ENCODE measurements around the gene MEDAG.

Gene MEDAG

DNA sequence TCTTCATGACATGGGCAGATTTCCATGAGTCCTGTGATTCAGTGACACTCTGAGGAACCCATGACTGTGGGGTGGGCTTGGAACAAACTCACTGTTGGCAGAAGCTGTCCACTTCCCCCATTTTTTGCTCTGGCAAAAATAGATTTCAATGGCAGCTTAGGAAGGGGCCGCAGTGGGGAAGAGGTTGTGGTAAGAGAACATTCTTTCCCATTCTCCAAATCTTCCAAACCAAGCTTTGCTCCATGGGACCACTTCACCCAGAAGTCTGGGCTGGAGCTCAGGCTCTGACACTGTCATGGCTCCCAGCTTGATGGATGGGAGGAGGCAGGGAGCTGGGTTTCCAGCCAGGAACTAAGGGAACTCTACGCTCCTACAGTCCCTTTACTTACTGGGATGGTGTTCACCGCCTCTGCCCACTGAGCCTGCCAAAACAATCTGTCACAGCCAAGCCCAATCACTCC lies 24.9 kb upstream of the MEDAG start:
- H3K4me3 ChIP-seq (ENCODE audit: low read depth, low read length) = no peak overlapping the region
- no peaks in the 10 kb centered on the region for H3K4me1 ChIP-seq (ENCODE audit: control insufficient read depth, insufficient read depth, low read length)
- H3K9me3 ChIP-seq (ENCODE audit: control insufficient read depth, insufficient read depth, low read depth, low read length) = no peaks in the 10 kb centered on the region
- no peak for TF ChIP-seq ZFP3 (tag by site-specific recombination; IDR thresholded peaks at IDR 0.05; ENCODE audit: low read depth)
- ChIA-PET POLR2A (no interaction called here), CTCF (no interaction called here)
- no peak overlapping the region for H3K27ac ChIP-seq (ENCODE audit: extremely low read depth, low read depth, low read length)
- no peaks in the 10 kb centered on the region for H3K36me3 ChIP-seq (ENCODE audit: control insufficient read depth in 2 of 2, insufficient read depth in 1 of 2, low read length in 2 of 2)

DNA sequence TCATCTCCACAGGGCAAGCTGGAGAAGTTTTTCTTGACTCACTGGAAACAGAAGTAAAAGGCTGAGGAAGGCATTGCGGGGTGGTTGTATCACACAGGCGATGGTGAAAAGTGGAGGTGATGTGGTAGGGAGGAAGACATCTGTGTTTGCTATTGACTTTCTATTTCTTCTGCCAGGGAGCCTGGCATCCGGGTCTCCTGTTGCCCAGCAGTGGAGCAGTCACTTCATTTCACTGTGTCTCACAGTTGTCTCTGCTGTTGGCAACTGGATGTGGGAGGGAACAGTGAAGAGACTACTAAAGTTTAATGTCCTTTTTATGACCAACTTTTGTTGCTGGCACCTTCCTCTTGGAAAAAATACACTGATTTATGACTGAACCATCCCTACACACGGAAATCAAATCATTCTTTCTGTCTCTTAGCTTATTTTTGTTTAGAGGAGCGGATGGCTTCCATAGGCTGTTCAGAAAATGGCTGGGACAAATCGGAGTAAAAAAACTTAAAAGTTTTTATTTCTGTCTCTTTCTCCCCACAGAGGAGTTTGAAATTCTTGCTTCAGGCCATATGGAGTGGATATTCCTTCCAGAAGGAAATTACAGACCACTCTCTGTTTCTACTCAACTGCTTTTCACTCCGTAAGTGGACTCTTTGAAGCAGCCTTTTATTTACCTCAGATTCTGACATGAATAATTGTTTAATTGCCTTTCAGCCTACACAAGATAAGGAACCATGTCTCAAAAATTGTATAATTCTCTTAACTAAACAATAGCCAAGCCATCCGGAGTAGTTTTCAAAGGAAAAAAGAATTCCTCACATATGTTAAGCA lies 23.8 kb upstream of the MEDAG start:
- TF ChIP-seq ZNF416 (tag by site-specific recombination; IDR thresholded peaks at IDR 0.05) = no peak
- no peak for TF ChIP-seq ZNF335 (tag by site-specific recombination; conservative IDR thresholded peaks at IDR 0.05)
- no peak for TF ChIP-seq ZNF24 (tag by site-specific recombination; IDR thresholded peaks at IDR 0.05)
- TF ChIP-seq HOXA7 (CRISPR knock-in tag; IDR thresholded peaks at IDR 0.05; ENCODE audit: borderline replicate concordance) = no peak
- no peak for TF ChIP-seq ZNF792 (tag by site-specific recombination; IDR thresholded peaks at IDR 0.05)
- no peak for TF ChIP-seq ZNF202 (tag by site-specific recombination; IDR thresholded peaks at IDR 0.05; ENCODE audit: borderline replicate concordance)
- no peak for TF ChIP-seq ZNF843 (tag by site-specific recombination; IDR thresholded peaks at IDR 0.05)
- no peak for TF ChIP-seq ZNF132 (tag by site-specific recombination; IDR thresholded peaks at IDR 0.05; ENCODE audit: borderline replicate concordance)
- no peak for TF ChIP-seq ZNF629 (tag by site-specific recombination; IDR thresholded peaks at IDR 0.05)
- TF ChIP-seq, protein P1, sequence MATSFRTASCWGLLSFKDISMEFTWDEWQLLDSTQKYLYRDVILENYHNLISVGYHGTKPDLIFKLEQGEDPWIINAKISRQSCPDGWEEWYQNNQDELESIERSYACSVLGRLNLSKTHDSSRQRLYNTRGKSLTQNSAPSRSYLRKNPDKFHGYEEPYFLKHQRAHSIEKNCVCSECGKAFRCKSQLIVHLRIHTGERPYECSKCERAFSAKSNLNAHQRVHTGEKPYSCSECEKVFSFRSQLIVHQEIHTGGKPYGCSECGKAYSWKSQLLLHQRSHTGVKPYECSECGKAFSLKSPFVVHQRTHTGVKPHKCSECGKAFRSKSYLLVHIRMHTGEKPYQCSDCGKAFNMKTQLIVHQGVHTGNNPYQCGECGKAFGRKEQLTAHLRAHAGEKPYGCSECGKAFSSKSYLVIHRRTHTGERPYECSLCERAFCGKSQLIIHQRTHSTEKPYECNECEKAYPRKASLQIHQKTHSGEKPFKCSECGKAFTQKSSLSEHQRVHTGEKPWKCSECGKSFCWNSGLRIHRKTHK (tag by site-specific recombination; IDR thresholded peaks at IDR 0.05) = no peak
- TF ChIP-seq MYNN (tag by site-specific recombination; IDR thresholded peaks at IDR 0.05; ENCODE audit: borderline replicate concordance) = no peak
- TF ChIP-seq ZNF274 (IDR thresholded peaks at IDR 0.05; ENCODE audit: low read length) = no peak
- TF ChIP-seq ZNF274 (tag by site-specific recombination; IDR thresholded peaks at IDR 0.05; ENCODE audit: borderline replicate concordance) = no peak
- TF ChIP-seq, protein P2, sequence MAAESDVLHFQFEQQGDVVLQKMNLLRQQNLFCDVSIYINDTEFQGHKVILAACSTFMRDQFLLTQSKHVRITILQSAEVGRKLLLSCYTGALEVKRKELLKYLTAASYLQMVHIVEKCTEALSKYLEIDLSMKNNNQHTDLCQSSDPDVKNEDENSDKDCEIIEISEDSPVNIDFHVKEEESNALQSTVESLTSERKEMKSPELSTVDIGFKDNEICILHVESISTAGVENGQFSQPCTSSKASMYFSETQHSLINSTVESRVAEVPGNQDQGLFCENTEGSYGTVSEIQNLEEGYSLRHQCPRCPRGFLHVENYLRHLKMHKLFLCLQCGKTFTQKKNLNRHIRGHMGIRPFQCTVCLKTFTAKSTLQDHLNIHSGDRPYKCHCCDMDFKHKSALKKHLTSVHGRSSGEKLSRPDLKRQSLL (tag by site-specific recombination; IDR thresholded peaks at IDR 0.05) = no peak
- TF ChIP-seq, protein P3, sequence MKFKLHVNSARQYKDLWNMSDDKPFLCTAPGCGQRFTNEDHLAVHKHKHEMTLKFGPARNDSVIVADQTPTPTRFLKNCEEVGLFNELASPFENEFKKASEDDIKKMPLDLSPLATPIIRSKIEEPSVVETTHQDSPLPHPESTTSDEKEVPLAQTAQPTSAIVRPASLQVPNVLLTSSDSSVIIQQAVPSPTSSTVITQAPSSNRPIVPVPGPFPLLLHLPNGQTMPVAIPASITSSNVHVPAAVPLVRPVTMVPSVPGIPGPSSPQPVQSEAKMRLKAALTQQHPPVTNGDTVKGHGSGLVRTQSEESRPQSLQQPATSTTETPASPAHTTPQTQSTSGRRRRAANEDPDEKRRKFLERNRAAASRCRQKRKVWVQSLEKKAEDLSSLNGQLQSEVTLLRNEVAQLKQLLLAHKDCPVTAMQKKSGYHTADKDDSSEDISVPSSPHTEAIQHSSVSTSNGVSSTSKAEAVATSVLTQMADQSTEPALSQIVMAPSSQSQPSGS (tag by site-specific recombination; IDR thresholded peaks at IDR 0.05; ENCODE audit: low read depth) = no peak
- no peak for TF ChIP-seq ZNF19 (tag by site-specific recombination; IDR thresholded peaks at IDR 0.05; ENCODE audit: low read depth)
- TF ChIP-seq ZNF610 (tag by site-specific recombination; IDR thresholded peaks at IDR 0.05; ENCODE audit: borderline replicate concordance) = no peak
- no peak for TF ChIP-seq ZNF473 (tag by site-specific recombination; IDR thresholded peaks at IDR 0.05)
- no peak for TF ChIP-seq ZNF341 (tag by site-specific recombination; IDR thresholded peaks at IDR 0.05; ENCODE audit: low read depth)
- TF ChIP-seq KLF9 (tag by site-specific recombination; IDR thresholded peaks at IDR 0.05; ENCODE audit: low read depth) = no peak
- no peak for TF ChIP-seq KLF16 (tag by site-specific recombination; IDR thresholded peaks at IDR 0.05)
- Histone ChIP-seq H3K27ac (ENCODE audit: extremely low read depth, low read depth, low read length) (no peak overlapping the region), H3K9me3 (ENCODE audit: control insufficient read depth, insufficient read depth, low read depth, low read length) (no peaks in the 10 kb centered on the region), H3K4me3 (ENCODE audit: low read depth, low read length) (no peak overlapping the region), H3K4me1 (ENCODE audit: control insufficient read depth, insufficient read depth, low read length) (no peaks in the 10 kb centered on the region), H3K36me3 (ENCODE audit: control insufficient read depth in 2 of 2, insufficient read depth in 1 of 2, low read length in 2 of 2) (no peaks in the 10 kb centered on the region)
- CTCF ChIA-PET = no interaction called here
- POLR2A ChIA-PET = no interaction called here
